Progenitor cell of endocrine pancreas (in vitro differentiated cells): ENCODE measurements around the gene MYRIP. TPM values are rescaled to one million over a fixed set of nuclear protein-coding genes. Genes with fewer than 3 reads are reported as not detected.
"Not testable (repeated sequence)": the region's sequence is repeated elsewhere in the genome, so short reads cannot be mapped to it uniquely, and the experiment has no call there.

Source experiments
- DNase-seq: peaks from one replicate; pipeline ENCODE4 v3.0.0; 2021; ENCODE audit warnings: low spot score; ENCODE audit not compliant: unreplicated experiment
- H3K27ac Mint-ChIP-seq: 2 replicates; pipeline ENCODE4 v1.8.0; 2021; ENCODE audit warnings: mild to moderate bottlenecking, moderate library complexity, mixed read lengths
- H3K27me3 Mint-ChIP-seq: 2 replicates; pipeline ENCODE4 v1.8.0; 2021; ENCODE audit warnings: mixed read lengths
- H3K36me3 Mint-ChIP-seq: 2 replicates; pipeline ENCODE4 v1.8.0; 2022; ENCODE audit warnings: mixed read lengths; ENCODE audit not compliant: insufficient read depth
- H3K4me1 Mint-ChIP-seq: 2 replicates; pipeline ENCODE4 v1.8.0; 2021; ENCODE audit warnings: low read depth, mixed read lengths
- H3K4me3 Mint-ChIP-seq: 2 replicates; pipeline ENCODE4 v1.8.0; 2021; ENCODE audit warnings: low read depth, mild to moderate bottlenecking, moderate library complexity, mixed read lengths
- H3K9me3 Mint-ChIP-seq: 2 replicates; pipeline ENCODE4 v1.8.0; 2021; ENCODE audit warnings: low read depth, mixed read lengths
- total RNA-seq: library from RNA; stranded (reverse); gene quantifications from 2 replicates; pipeline ENCODE4 v1.2.1, GENCODE V29; 2021
- TF ChIP-seq, protein P1 (sequence below): fragments of 200-600 bp; sonication (generic); IDR thresholded peaks from one replicate; pipeline ENCODE4 v1.5.0; 2021; ENCODE audit warnings: antibody characterized with exemption, mild to moderate bottlenecking; ENCODE audit not compliant: unreplicated experiment

The MYRIP gene
- total RNA-seq, 1 donor from 2014 or later = 0.57 TPM

DNA sequence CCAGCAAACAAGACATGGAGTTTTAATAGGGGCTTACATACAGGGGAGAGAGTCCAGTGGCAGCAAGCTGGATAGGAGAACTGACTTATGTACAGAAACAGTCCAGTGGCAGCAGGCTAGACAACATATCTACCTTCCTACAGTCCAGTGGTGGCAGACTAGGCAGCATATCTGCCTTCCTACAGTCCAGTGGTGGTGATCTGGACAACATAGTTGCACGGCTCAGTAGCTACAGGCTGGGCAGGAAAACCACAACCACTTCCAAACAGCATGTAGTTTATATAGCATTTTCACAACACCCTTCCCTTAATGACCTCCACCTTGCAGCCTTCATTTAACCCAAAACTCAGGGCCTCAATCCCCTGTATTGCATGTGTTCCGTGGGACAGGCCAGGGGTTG, 318.8 kb downstream of the MYRIP start:
- Mint-ChIP-seq H3K4me3 (no peak overlapping the region), H3K9me3 (peaks cover 8% of the 10 kb centered on the region), H3K27me3 (no peaks in the 10 kb centered on the region), H3K4me1 (no peaks in the 10 kb centered on the region), H3K36me3 (peaks cover 2% of the 10 kb centered on the region), H3K27ac (no peak overlapping the region)
- TF ChIP-seq, protein P1, sequence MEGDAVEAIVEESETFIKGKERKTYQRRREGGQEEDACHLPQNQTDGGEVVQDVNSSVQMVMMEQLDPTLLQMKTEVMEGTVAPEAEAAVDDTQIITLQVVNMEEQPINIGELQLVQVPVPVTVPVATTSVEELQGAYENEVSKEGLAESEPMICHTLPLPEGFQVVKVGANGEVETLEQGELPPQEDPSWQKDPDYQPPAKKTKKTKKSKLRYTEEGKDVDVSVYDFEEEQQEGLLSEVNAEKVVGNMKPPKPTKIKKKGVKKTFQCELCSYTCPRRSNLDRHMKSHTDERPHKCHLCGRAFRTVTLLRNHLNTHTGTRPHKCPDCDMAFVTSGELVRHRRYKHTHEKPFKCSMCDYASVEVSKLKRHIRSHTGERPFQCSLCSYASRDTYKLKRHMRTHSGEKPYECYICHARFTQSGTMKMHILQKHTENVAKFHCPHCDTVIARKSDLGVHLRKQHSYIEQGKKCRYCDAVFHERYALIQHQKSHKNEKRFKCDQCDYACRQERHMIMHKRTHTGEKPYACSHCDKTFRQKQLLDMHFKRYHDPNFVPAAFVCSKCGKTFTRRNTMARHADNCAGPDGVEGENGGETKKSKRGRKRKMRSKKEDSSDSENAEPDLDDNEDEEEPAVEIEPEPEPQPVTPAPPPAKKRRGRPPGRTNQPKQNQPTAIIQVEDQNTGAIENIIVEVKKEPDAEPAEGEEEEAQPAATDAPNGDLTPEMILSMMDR = no peak
- DNase-seq = no peak

DNA sequence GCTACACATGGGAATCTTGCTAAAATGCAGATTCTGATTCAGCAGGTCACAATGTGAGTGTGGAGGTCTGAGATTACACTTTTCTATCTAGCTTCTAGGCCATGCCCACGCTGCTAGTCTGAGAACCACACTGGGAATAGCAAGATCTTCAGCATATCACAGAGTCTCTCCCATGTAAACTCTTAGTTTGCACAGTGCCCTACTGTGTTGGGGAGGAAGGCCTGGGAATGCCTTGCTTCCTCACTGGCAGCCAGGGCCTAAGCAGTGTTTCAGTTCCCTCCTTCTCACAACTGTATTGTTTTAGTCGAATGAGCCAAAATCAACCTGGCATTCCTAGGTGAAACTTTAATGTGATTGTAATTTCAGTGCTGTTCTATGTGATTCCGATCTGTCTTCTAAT, 320.1 kb downstream of the MYRIP start:
- Mint-ChIP-seq H3K4me1 (no peaks in the 10 kb centered on the region), H3K36me3 (peaks cover 5% of the 10 kb centered on the region), H3K27me3 (no peaks in the 10 kb centered on the region), H3K4me3 (no peak overlapping the region), H3K27ac (no peak overlapping the region), H3K9me3 (peaks cover 16% of the 10 kb centered on the region)
- no peak for DNase-seq
- TF ChIP-seq, protein P1 = no peak

DNA sequence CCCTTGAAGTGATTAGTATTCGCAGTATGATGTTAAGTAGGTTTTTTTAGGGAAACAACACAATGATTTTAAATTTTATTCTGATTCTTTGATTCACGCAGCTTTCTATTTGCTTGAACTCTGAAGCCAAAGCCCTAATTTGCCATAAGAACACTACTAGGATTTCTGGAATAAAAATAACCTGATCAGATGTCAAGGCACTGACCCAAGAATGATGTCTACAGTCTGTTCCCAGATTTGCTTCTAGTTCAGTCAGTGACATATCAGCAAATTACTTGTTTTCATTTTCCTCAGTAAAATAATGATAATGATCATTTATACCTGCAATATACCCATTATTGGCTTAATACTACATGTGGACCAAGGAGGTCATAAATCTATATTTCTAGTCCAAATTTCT, 320.6 kb downstream of the MYRIP start:
- peaks cover 17% of the 10 kb centered on the region for H3K9me3 Mint-ChIP-seq
- no peaks in the 10 kb centered on the region for H3K27me3 Mint-ChIP-seq
- TF ChIP-seq, protein P1 = no peak
- H3K4me3 Mint-ChIP-seq = no peak overlapping the region
- H3K36me3 Mint-ChIP-seq = peaks cover 5% of the 10 kb centered on the region
- no peak overlapping the region for H3K27ac Mint-ChIP-seq
- no peak for DNase-seq
- no peaks in the 10 kb centered on the region for H3K4me1 Mint-ChIP-seq

- Mint-ChIP-seq H3K4me1 (no peaks in the 10 kb centered on the region), H3K27ac (no peak overlapping the region), H3K9me3 (peaks cover 22% of the 10 kb centered on the region), H3K36me3 (peaks cover 5% of the 10 kb centered on the region), H3K4me3 (no peak overlapping the region), H3K27me3 (no peaks in the 10 kb centered on the region)
- TF ChIP-seq, protein P1 = no peak
- no peak for DNase-seq
These were observed 321.3 kb downstream of the MYRIP start for GRCh38 chr3:40130721-40131120.

GRCh38 chr3:40133886-40134575, 324.6 kb downstream of the MYRIP start:
- not testable (repeated sequence) for H3K36me3 Mint-ChIP-seq, H3K27me3 Mint-ChIP-seq

More at GRCh38 chr3:40133886-40134575, 324.6 kb downstream of the MYRIP start:
- H3K4me1 Mint-ChIP-seq, H3K4me3 Mint-ChIP-seq, DNase-seq, H3K27ac Mint-ChIP-seq: not testable (repeated sequence)
- H3K9me3 Mint-ChIP-seq = peaks cover 30% of the 10 kb centered on the region
